ENCODE measurements around the gene DSCAML1. TPM values are rescaled to one million over a fixed set of nuclear protein-coding genes. Genes with fewer than 3 reads are reported as not detected.

Gene DSCAML1
- total and polyA plus RNA-seq, 2 of the 8 experiments (the other 6 are each of a cell fraction or from before 2014, with no cell fraction given), result 0.19 to 0.24 TPM

DNA sequence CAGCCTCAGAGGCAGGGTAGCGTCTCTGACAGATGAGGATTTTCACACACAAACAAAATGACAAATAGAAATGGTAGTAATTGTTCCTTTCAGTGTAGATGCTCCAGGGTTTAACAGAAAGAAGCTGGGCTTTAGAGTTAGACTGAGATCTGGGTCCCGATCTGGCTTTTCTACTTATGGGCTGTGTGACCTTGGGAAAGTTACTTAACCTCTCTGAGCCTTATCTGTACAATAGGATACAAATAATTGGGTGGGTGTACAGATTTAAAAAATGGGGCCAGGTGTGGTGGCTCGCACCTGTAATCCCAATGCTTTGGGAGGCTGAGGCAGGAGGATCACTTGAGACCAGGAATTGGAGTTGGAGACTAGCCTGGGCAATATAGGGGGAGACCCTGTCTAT is 264.4 kb downstream of the DSCAML1 start:
- no peak overlapping the region for H3K9ac ChIP-seq (replicated peaks in 1 of 4; ENCODE audit: extremely low read depth in 1 of 4, low read depth in 3 of 4, low read length in 3 of 4)
- H3K23ac ChIP-seq (ENCODE audit: insufficient read length), result no peak overlapping the region
- no peak overlapping the region for H2AK5ac ChIP-seq (ENCODE audit: low read depth, low read length)
- no peak overlapping the region for H3K14ac ChIP-seq (ENCODE audit: insufficient read length)
- POLR2A ChIA-PET (ENCODE audit: partially characterized antibody), result no interaction called here
- H3K9me3 ChIP-seq (ENCODE audit: insufficient read depth in 2 of 2, low read depth in 1 of 2, low read length in 1 of 2), result no peaks in the 10 kb centered on the region
- H3K23me2 ChIP-seq (ENCODE audit: low read depth, low read length), result no peaks in the 10 kb centered on the region
- no peak overlapping the region for H3K4me2 ChIP-seq (ENCODE audit: insufficient read depth in 1 of 2, low read depth in 2 of 2, low read length in 2 of 2)
- DNase-seq (ENCODE audit: low read depth in 1 of 2, low spot score in 2 of 2) (no peak), FAIRE-seq (no peak)
- H2BK12ac ChIP-seq (ENCODE audit: low read depth, low read length), result no peak overlapping the region
- peaks cover 0 to 10% (median 4%) of the 10 kb centered on the region in 4 experiments; a peak in 6 of 7 replicates for H3K4me1 ChIP-seq (replicated peaks in 1 of 4; ENCODE audit: control insufficient read depth in 3 of 4, insufficient read depth in 4 of 4, low read length in 3 of 4)
- H3K4ac ChIP-seq (replicated peaks; ENCODE audit: insufficient read length, low read depth, low read length), result no peak overlapping the region
- H3K36me3 ChIP-seq (ENCODE audit: control insufficient read depth in 2 of 4, insufficient read depth in 4 of 4, low read length in 3 of 4), result no peaks in the 10 kb centered on the region
- no peak overlapping the region for H2BK120ac ChIP-seq (replicated peaks; ENCODE audit: low read depth, low read length)
- H3K79me2 ChIP-seq (ENCODE audit: control insufficient read depth in 1 of 2, insufficient read depth in 2 of 2, low read length in 2 of 2), result no peaks in the 10 kb centered on the region
- H2AFZ ChIP-seq (ENCODE audit: low read length), result no peak overlapping the region
- H2BK15ac ChIP-seq (ENCODE audit: low read length), result no peak overlapping the region
- no peaks in the 10 kb centered on the region for H4K20me1 ChIP-seq (replicated peaks in 1 of 2; ENCODE audit: control insufficient read depth in 1 of 2, insufficient read depth in 2 of 2, low read length in 2 of 2)
- H2BK20ac ChIP-seq (ENCODE audit: low read length), result no peak overlapping the region
- WGBS, 2 experiments (ENCODE audit: extremely low coverage in 1 of 2, insufficient coverage in 1 of 2, insufficient read length in 1 of 2, insufficient replicate concordance in 2 of 2, low coverage in 1 of 2, low lambda C conversion rate in 2 of 2, missing lambda C conversion rate in 1 of 2), result 93% methylated on average over 3 of the region's 3 CpGs; no CpG with 5 or more reads in 1 of the 2 experiments
- no peak overlapping the region for H4K91ac ChIP-seq (replicated peaks; ENCODE audit: insufficient read length, low read length)
- no peak overlapping the region for H3K18ac ChIP-seq (ENCODE audit: extremely low read depth, low read length)
- H4K8ac ChIP-seq (ENCODE audit: extremely low read depth, insufficient read depth, low read length), result no peak overlapping the region
- TF ChIP-seq JUN (IDR thresholded peaks at IDR 0.05; ENCODE audit: low read depth, low read length) (no peak), TAF1 (IDR thresholded peaks at IDR 0.05; ENCODE audit: low read depth, low read length) (no peak), TAF7 (optimal IDR thresholded peaks at IDR 0.05; ENCODE audit: borderline replicate concordance, low read depth, low read length) (no peak), HDAC6 (IDR thresholded peaks at IDR 0.05; ENCODE audit: low read depth, low read length) (no peak), RXRA (IDR thresholded peaks at IDR 0.05; ENCODE audit: insufficient read depth, low read depth, low read length) (no peak), GABPA (IDR thresholded peaks at IDR 0.05; ENCODE audit: borderline replicate concordance, insufficient read depth, low read length) (no peak), RBBP5 (IDR thresholded peaks at IDR 0.05; ENCODE audit: borderline replicate concordance, low read depth, low read length) (no peak), KDM4A (IDR thresholded peaks at IDR 0.05; ENCODE audit: low read depth, low read length, severe bottlenecking) (no peak)
- TF ChIP-seq, protein P1, sequence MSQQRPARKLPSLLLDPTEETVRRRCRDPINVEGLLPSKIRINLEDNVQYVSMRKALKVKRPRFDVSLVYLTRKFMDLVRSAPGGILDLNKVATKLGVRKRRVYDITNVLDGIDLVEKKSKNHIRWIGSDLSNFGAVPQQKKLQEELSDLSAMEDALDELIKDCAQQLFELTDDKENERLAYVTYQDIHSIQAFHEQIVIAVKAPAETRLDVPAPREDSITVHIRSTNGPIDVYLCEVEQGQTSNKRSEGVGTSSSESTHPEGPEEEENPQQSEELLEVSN (IDR thresholded peaks at IDR 0.05), result no peak
- no peak overlapping the region for H2BK5ac ChIP-seq (ENCODE audit: low read depth, low read length)
- no peak overlapping the region for H3K56ac ChIP-seq (replicated peaks; ENCODE audit: insufficient read length, low read depth, low read length)
- no peak overlapping the region for H4K5ac ChIP-seq (ENCODE audit: insufficient read length, low read depth, low read length)
- no peak overlapping the region for H3K4me3 ChIP-seq (ENCODE audit: extremely low read depth in 1 of 4, insufficient read depth in 2 of 4, low read depth in 3 of 4, low read length in 4 of 4)
- H3K27me3 ChIP-seq (replicated peaks in 1 of 4; ENCODE audit: control insufficient read depth in 3 of 4, extremely low read depth in 1 of 4, insufficient read depth in 3 of 4, low read length in 3 of 4), result no peaks in the 10 kb centered on the region
- CTCF ChIA-PET (ENCODE audit: partially characterized antibody), result interaction anchor here (0.9 kb wide), 1 partner anchor 17 kb away, joined by 3 read pairs; no protein-coding TSS in a partner anchor
- H3K27ac ChIP-seq (ENCODE audit: low read depth, low read length), result no peak overlapping the region
- no peaks in the 10 kb centered on the region for H3K79me1 ChIP-seq (ENCODE audit: low read depth, low read length)

Measured in H1 (cell line).